K562 (cell line): ENCODE measurements around the gene ADAP1. TPM values are rescaled to one million over a fixed set of nuclear protein-coding genes. Genes with fewer than 3 reads are reported as not detected.
A peak's percentile ranks its signal among the peaks of the same experiment; 100 is the strongest.

Source experiments
- ATAC-seq: fragments of 200-7000 bp; cut with Tn5 transposase; 3 replicates; pipeline ENCODE4 v1.9.1; 2020; ENCODE audit warnings: moderate library complexity
- BruUV-seq: library from RNA; stranded (reverse); fragments of 400-500 nt; replicated peaks from 2 replicates; lab custom pipeline; 2021; lab: Mats Ljungman, UMichigan
- CTCF ChIA-PET: fragments of 300-600 bp; formaldehyde crosslinking; extraction: SDS; loops from one replicate; lab custom pipeline; 2021; ENCODE audit warnings: low intra/inter-chr PET ratio; lab: Yijun Ruan, JAX
- POLR2A ChIA-PET: fragments of 300-600, 350-650 bp; sonication (Branson Sonifier 250); formaldehyde crosslinking; extraction: SDS; loops from one replicate; lab custom pipeline; 2021; ENCODE audit warnings: antibody characterized with exemption, inconsistent platforms; lab: Yijun Ruan, JAX
- DNase-seq, 4 experiments: peaks; one replicate each; pipeline versions ENCODE4 v3.0.0 to v3.0.0-alpha.2; 2011 to 2018; ENCODE audit warnings: low spot score in 3 of 4, mixed read lengths in 3 of 4; ENCODE audit errors: extremely low read depth in 1 of 4
- FAIRE-seq: peaks from 2 replicates; lab custom pipeline; 2011; peaks lifted over from hg19 to GRCh38; lab: Jason Lieb, UNC
- H2AFZ ChIP-seq: 2 replicates; pipeline ENCODE4 v1.6.0; 2011; ENCODE audit warnings: low read depth, low read length, control low read depth, inconsistent platforms
- H3K27ac ChIP-seq: fragments of 200-600 bp; 3 replicates; pipeline ENCODE4 v1.8.0; 2011; ENCODE audit warnings: low read depth, mild to moderate bottlenecking, control low read depth, inconsistent platforms, low read length, moderate library complexity, mixed read lengths; ENCODE audit errors: extremely low read depth
- H3K27me3 ChIP-seq, 2 experiments: fragments of 300-600 bp in 1 of 2; 2 replicates in 1 of 2; 3 replicates in 1 of 2; pipeline versions ENCODE4 v1.6.0 to v1.8.0; 2011; ENCODE audit warnings: inconsistent platforms in 2 of 2, low read length in 2 of 2, mild to moderate bottlenecking in 1 of 2, mixed read lengths in 1 of 2, moderate library complexity in 1 of 2; ENCODE audit not compliant: control insufficient read depth in 2 of 2, insufficient read depth in 2 of 2
- H3K36me3 ChIP-seq: fragments of 300-600 bp; 3 replicates; pipeline ENCODE4 v1.8.0; 2011; ENCODE audit warnings: mild to moderate bottlenecking, low read length, inconsistent platforms; ENCODE audit not compliant: control insufficient read depth, insufficient read depth
- H3K4me1 ChIP-seq, 2 experiments: fragments of 200-600 bp in 1 of 2; replicated peaks in 1 of 2; 2 replicates in 1 of 2; 3 replicates in 1 of 2; pipeline versions ENCODE4 v1.5.1 to v1.8.0; 2011; ENCODE audit warnings: inconsistent platforms in 2 of 2, low read length in 2 of 2, mild to moderate bottlenecking in 1 of 2, mixed read lengths in 1 of 2, moderate library complexity in 1 of 2; ENCODE audit not compliant: control insufficient read depth in 2 of 2, insufficient read depth in 2 of 2
- H3K4me2 ChIP-seq: 2 replicates; pipeline ENCODE4 v1.6.1; 2011; ENCODE audit warnings: low read length, control low read depth, inconsistent platforms, mixed read lengths; ENCODE audit not compliant: insufficient read depth
- H3K4me3 ChIP-seq: fragments of 200-600 bp; sonication (generic), shearing (Covaris generic); 2 replicates; pipeline ENCODE4 v1.5.1; 2016; ENCODE audit warnings: control low read depth, inconsistent platforms
- H3K79me2 ChIP-seq: fragments of 200-600 bp; 3 replicates; pipeline ENCODE4 v1.8.0; 2011; ENCODE audit warnings: low read length, inconsistent platforms; ENCODE audit not compliant: control insufficient read depth, insufficient read depth
- H3K9ac ChIP-seq, 2 experiments: 2 replicates each; pipeline versions ENCODE4 v1.6.0 to v1.6.1; 2011; ENCODE audit warnings: low read depth in 2 of 2, low read length in 2 of 2, control low read depth in 1 of 2, inconsistent platforms in 1 of 2, mild to moderate bottlenecking in 1 of 2, mixed read lengths in 1 of 2; ENCODE audit not compliant: insufficient read depth in 1 of 2
- H3K9me1 ChIP-seq: one replicate; pipeline ENCODE4 v1.6.0; 2011; ENCODE audit warnings: inconsistent platforms, mild to moderate bottlenecking, low read length, moderate library complexity; ENCODE audit not compliant: control insufficient read depth, insufficient read depth
- H3K9me3 ChIP-seq: replicated peaks from 2 replicates; pipeline ENCODE4 v1.5.1; 2011; ENCODE audit warnings: low read depth, low read length, inconsistent platforms; ENCODE audit not compliant: control insufficient read depth, insufficient read depth
- H4K20me1 ChIP-seq: replicated peaks from 2 replicates; pipeline ENCODE4 v1.6.1; 2011; ENCODE audit warnings: low read length, inconsistent platforms, mixed read lengths; ENCODE audit not compliant: control insufficient read depth, insufficient read depth
- GATAD2B ChIP-seq: fragments of 450-650 bp; IDR thresholded peaks from 2 replicates; pipeline ENCODE4 v1.6.1; 2017; ENCODE audit warnings: mild to moderate bottlenecking, borderline replicate concordance
- JUNB ChIP-seq: fragments of 450-650 bp; formaldehyde crosslinking; conservative IDR thresholded peaks from 2 replicates; pipeline ENCODE4 v1.4.0; 2020; ENCODE audit warnings: mild to moderate bottlenecking
- MBD2 ChIP-seq: sonication (generic); IDR thresholded peaks from 2 replicates; pipeline ENCODE4 v1.6.1; 2016; ENCODE audit warnings: low read depth, borderline replicate concordance
- NUFIP1 ChIP-seq: fragments of 450-650 bp; IDR thresholded peaks from 2 replicates; pipeline ENCODE4 v1.6.1; 2018; ENCODE audit not compliant: partially characterized antibody
- SREBF2 ChIP-seq: sonication (generic); formaldehyde crosslinking; IDR thresholded peaks from 2 replicates; pipeline ENCODE4 v1.4.0; 2020; ENCODE audit warnings: mild to moderate bottlenecking, missing genetic modification reagents
- U2AF2 ChIP-seq: fragments of 200-400 bp; formaldehyde crosslinking; optimal IDR thresholded peaks from 2 replicates; pipeline ENCODE3; 2017; ENCODE audit warnings: low read depth, mild to moderate bottlenecking, low read length
- VEZF1 ChIP-seq: fragments of 200-800 bp; sonication (Bioruptor generic); IDR thresholded peaks from 2 replicates; pipeline ENCODE4 v1.6.1; 2017; ENCODE audit warnings: missing genetic modification characterization, missing compliant biosample characterization
- ZBTB2 ChIP-seq: fragments of 450-650 bp; IDR thresholded peaks from 2 replicates; pipeline ENCODE4 v1.6.1; 2016; ENCODE audit warnings: antibody characterized with exemption
- ZNF282 ChIP-seq: sonication (generic); formaldehyde crosslinking; IDR thresholded peaks from 2 replicates; pipeline ENCODE4 v1.8.1; 2023; ENCODE audit warnings: missing genetic modification reagents
- ZNF316 ChIP-seq: fragments of 450-650 bp; IDR thresholded peaks from 2 replicates; pipeline ENCODE4 v1.6.1; 2016
- WGBS: fragments of 100-300 bp; shearing (Covaris generic); methylation state at CpG from one replicate; pipeline ENCODE4 v1.1.6; 2016; ENCODE audit warnings: low coverage, mixed read lengths; ENCODE audit not compliant: insufficient coverage; ENCODE audit errors: missing lambda C conversion rate; 5-methylcytosine and 5-hydroxymethylcytosine counted together
- in situ Hi-C: fragments of 300-500 bp; cut with MboI; formaldehyde crosslinking; loops from 4 replicates; pipeline ENCODE4 v1.15.0; 2018; ENCODE audit warnings: inconsistent platforms, mixed read lengths
- intact Hi-C: fragments of 100-400 bp; cut with micrococcal nuclease; formaldehyde crosslinking; loops from 2 replicates; pipeline ENCODE4 v1.14.2; 2022
- polyA plus RNA-seq, 8 experiments: library from polyadenylated mRNA; depleted of rRNA in 4 of 8; stranded (reverse) in 5 of 8; unstranded in 3 of 8; fragments of >200 nt; fragmentation: Nextera tagmentation in 2 of 8; fragmentation: Illumina TruSeq in 1 of 8; extraction: Ambion mirVana in 2 of 8; extraction: Trizol in 1 of 8; gene quantifications; 2 replicates each; pipeline versions ENCODE4 v1.2.1 to v1.2.3, GENCODE V29; 2011 to 2014; ENCODE audit warnings: inconsistent platforms in 1 of 8, missing spikeins in 1 of 8
- total RNA-seq, 7 experiments: library from RNA; depleted of rRNA in 6 of 7; stranded (reverse); fragments of >200 nt in 6 of 7; fragmentation: Illumina TruSeq in 2 of 7; extraction: Trizol in 2 of 7; gene quantifications; 2 replicates each; pipeline versions ENCODE4 v1.2.1 to v1.2.3, GENCODE V29; 2011 to 2021; ENCODE audit warnings: low replicate concordance in 1 of 7
- TF ChIP-seq, protein P1 (sequence below): sonication (generic); formaldehyde crosslinking; IDR thresholded peaks from 2 replicates; pipeline ENCODE4 v1.8.1; 2023; ENCODE audit warnings: mild to moderate bottlenecking, missing genetic modification reagents
- TF ChIP-seq, protein P2 (sequence below): fragments of 250-450 bp; sonication (Bioruptor Pico); IDR thresholded peaks from 2 replicates; pipeline ENCODE4 v1.8.0; 2021; ENCODE audit warnings: borderline replicate concordance, mild to moderate bottlenecking, moderate library complexity; ENCODE audit not compliant: poor library complexity, severe bottlenecking

ADAP1 gene
- total and polyA plus RNA-seq, 9 of the 15 experiments (the other 6 are each of a cell fraction or from before 2014, with no cell fraction given): 0.27 to 1.4 (median 0.52) TPM; not detected in 3

DNA sequence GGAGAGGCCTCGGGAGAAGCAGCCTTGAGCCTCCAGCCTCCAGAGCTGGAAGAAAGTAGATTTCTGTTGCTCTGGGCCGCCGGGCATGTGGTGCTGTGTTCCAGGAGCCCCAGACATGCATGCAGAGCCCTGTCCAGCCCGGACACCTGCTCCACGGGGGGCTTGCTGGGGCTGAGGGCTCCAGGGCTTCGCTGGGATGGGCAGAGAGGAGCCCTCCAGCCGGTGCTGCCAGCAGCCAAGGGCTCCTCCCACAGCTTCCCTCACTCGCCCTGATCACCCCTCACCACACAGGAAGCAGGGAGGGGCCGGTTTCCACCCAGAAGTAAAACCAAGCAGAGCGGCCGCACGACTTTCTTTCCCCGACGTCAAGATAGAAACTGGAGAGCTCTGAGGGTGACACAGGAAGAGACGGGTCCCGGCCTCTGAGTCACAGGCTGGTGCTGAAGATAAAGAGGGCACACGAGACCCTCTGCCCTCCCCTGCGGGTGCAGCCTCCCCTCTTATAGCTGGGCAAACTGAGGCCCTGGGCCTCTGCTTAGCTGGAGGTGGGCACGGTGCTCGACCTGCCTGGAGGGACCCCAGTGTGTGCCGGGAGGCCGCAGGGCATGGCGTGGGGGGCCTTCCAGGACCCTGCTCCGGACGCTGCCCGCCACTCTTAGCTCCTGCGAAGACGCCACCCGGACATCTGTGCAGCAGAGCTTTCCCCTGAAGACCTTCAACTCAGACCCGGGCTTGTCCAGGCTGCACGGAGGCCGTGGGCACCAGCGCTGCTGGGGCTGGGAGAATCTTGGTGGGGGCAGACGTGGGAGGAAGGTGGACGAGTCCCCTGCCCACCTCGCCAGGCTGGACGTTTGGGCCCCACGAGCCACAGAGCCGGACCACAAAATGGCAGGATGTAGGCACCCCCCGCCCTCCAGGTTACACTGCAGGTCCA is 31.1 kb downstream of the ADAP1 start:
- H3K4me3 ChIP-seq: no peak overlapping the region
- in situ Hi-C loops: no loop called here
- no peaks in the 10 kb centered on the region for H3K9me3 ChIP-seq
- peaks cover 0 to 18% of the 10 kb centered on the region in 2 experiments; a peak in 2 of 5 replicates for H3K27me3 ChIP-seq
- ATAC-seq: peak; percentile 60
- no TSS peak for BruUV-seq
- no peaks in the 10 kb centered on the region for H3K79me2 ChIP-seq
- H3K4me1 ChIP-seq: peaks cover 10 to 68% of the 10 kb centered on the region in 2 experiments
- peak overlapping the region; percentile 62 for H3K4me2 ChIP-seq
- intact Hi-C loops: no loop called here
- H3K9ac ChIP-seq: peak overlapping the region; percentile 30 to 65; a peak in 2 of 4 replicates
- 24% methylated on average over 34 of the region's 40 CpGs for WGBS
- peak; percentile 63 to 66 (median 64) for DNase-seq
- peak overlapping the region; percentile 83 for H2AFZ ChIP-seq
- no peaks in the 10 kb centered on the region for H3K36me3 ChIP-seq
- no peaks in the 10 kb centered on the region for H3K9me1 ChIP-seq
- peak; percentile 69 for FAIRE-seq
- H3K27ac ChIP-seq: no peak overlapping the region
- ChIA-PET CTCF (no interaction called here), POLR2A (interaction anchor here (0.6 to 1.3 kb wide), 4 partner anchors 10 to 55 kb away, joined by 3 to 7 read pairs (median 4); no protein-coding TSS in a partner anchor)
- H4K20me1 ChIP-seq: no peaks in the 10 kb centered on the region
- TF ChIP-seq ZNF282 (CRISPR knock-in tag) (no peak), SREBF2 (no peak), GATAD2B (no peak; the same call in 1 of the 2 replicates), MBD2 (no peak), ZBTB2 (no peak), NUFIP1 (no peak), ZNF316 (no peak), VEZF1 (peak; percentile 68), JUNB (CRISPR knock-in tag) (no peak), U2AF2 (no peak)
- TF ChIP-seq, protein P1, sequence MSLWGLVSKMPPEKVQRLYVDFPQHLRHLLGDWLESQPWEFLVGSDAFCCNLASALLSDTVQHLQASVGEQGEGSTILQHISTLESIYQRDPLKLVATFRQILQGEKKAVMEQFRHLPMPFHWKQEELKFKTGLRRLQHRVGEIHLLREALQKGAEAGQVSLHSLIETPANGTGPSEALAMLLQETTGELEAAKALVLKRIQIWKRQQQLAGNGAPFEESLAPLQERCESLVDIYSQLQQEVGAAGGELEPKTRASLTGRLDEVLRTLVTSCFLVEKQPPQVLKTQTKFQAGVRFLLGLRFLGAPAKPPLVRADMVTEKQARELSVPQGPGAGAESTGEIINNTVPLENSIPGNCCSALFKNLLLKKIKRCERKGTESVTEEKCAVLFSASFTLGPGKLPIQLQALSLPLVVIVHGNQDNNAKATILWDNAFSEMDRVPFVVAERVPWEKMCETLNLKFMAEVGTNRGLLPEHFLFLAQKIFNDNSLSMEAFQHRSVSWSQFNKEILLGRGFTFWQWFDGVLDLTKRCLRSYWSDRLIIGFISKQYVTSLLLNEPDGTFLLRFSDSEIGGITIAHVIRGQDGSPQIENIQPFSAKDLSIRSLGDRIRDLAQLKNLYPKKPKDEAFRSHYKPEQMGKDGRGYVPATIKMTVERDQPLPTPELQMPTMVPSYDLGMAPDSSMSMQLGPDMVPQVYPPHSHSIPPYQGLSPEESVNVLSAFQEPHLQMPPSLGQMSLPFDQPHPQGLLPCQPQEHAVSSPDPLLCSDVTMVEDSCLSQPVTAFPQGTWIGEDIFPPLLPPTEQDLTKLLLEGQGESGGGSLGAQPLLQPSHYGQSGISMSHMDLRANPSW (CRISPR knock-in tag): no peak
- TF ChIP-seq, protein P2, sequence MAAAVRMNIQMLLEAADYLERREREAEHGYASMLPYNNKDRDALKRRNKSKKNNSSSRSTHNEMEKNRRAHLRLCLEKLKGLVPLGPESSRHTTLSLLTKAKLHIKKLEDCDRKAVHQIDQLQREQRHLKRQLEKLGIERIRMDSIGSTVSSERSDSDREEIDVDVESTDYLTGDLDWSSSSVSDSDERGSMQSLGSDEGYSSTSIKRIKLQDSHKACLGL (CRISPR knock-in tag): no peak
